Esophagus muscularis mucosa (tissue), 4 donors: ENCODE measurements around the gene TOM1L2. TPM values are rescaled to one million over a fixed set of nuclear protein-coding genes. Genes with fewer than 3 reads are reported as not detected.

Experiments
- DNase-seq: peaks from one replicate; pipeline ENCODE4 v3.0.0-alpha.2; 2017; ENCODE audit errors: extremely low spot score
- H3K27ac ChIP-seq, 4 donors: fragments of 200-600 bp; sonication (generic); replicated peaks in 1 of 4; 1 replicate in 3 of 4; 2 replicates in 1 of 4; pipeline ENCODE4 v1.5.1; 2016 to 2019; ENCODE audit warnings: mild to moderate bottlenecking in 1 of 4
- H3K27me3 ChIP-seq, 4 donors: fragments of 200-600 bp; sonication (generic); one replicate each; pipeline versions ENCODE4 v1.5.1 to v1.6.0; 2016 to 2019
- H3K36me3 ChIP-seq, 4 donors: fragments of 200-600 bp; sonication (generic); one replicate each; pipeline ENCODE4 v1.5.1; 2016 to 2019
- H3K4me1 ChIP-seq, 4 donors: fragments of 200-600 bp; sonication (generic); one replicate each; pipeline ENCODE4 v1.5.1; 2016 to 2019
- H3K4me3 ChIP-seq, 4 donors: fragments of 200-600 bp; sonication (generic); 1 replicate in 2 of 4; 2 replicates in 2 of 4; pipeline ENCODE4 v1.5.1; 2016 to 2019; ENCODE audit warnings: mild to moderate bottlenecking in 4 of 4, moderate library complexity in 1 of 4
- H3K9me3 ChIP-seq, 4 donors: fragments of 200-600 bp; sonication (generic); 1 replicate in 3 of 4; 2 replicates in 1 of 4; pipeline ENCODE4 v1.5.1; 2016 to 2019
- EP300 ChIP-seq: sonication (generic); formaldehyde crosslinking; IDR thresholded peaks from one replicate; pipeline ENCODE4 v1.6.1; 2017; ENCODE audit warnings: antibody characterized with exemption
- POLR2A ChIP-seq: fragments of 450-650 bp; IDR thresholded peaks from one replicate; pipeline ENCODE4 v1.6.1; 2017; ENCODE audit warnings: antibody characterized with exemption, moderate library complexity, mild to moderate bottlenecking, low read depth
- POLR2AphosphoS5 ChIP-seq, 2 donors: sonication (generic); formaldehyde crosslinking; IDR thresholded peaks; one replicate each; pipeline ENCODE4 v1.6.1; 2017; ENCODE audit warnings: antibody characterized with exemption in 2 of 2
- WGBS: methylation state at CpG from one replicate; pipeline ENCODE4 v1.1.5; 2018; 5-methylcytosine and 5-hydroxymethylcytosine counted together
- intact Hi-C: fragments of 100-400 bp; cut with DNase I; formaldehyde crosslinking; loops from one replicate; pipeline ENCODE4 v1.15.1; 2023
- total RNA-seq, 4 donors: library from RNA; depleted of rRNA; stranded (reverse); fragments of >200 nt; gene quantifications; one replicate each; pipeline versions ENCODE4 v1.1.0 to v1.2.1, GENCODE V29; 2016
- TF ChIP-seq, protein P1 (sequence below), 3 experiments: fragments of 200-600 bp in 2 of 3; fragments of 450-650 bp in 1 of 3; sonication (generic) in 2 of 3; IDR thresholded peaks; one replicate each; pipeline ENCODE4 v1.5.1; 2017 to 2019; ENCODE audit warnings: antibody characterized with exemption in 3 of 3, mild to moderate bottlenecking in 2 of 3, moderate library complexity in 1 of 3

The TOM1L2 gene
- total RNA-seq, 4 donors from 2014 or later: 64.4 to 96.9 (median 75.0) TPM

DNA sequence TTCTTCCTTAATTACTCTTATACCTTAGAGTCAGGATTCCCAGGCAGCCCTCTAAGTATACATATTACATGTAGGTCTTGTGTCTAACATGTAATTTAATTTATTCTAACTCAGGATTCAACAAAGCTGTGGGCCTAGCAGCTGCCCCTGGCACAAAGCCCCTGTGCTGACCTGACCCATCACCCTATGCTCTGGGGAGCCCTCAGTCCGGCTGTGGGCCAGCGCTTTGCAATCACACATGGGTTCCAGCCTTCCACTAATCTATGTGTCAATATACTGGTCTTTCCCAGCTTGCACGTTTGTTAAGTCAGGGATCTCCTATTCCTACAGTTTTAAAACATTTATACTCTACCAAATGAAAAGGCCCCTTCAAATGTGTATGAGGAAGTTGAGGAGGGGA lies 72.7 kb downstream of the TOM1L2 start:
- Histone ChIP-seq H3K36me3 (peaks cover 4 to 47% (median 24%) of the 10 kb centered on the region in 4 donors), H3K4me1 (peaks cover 27 to 44% (median 39%) of the 10 kb centered on the region in 4 donors)

DNA sequence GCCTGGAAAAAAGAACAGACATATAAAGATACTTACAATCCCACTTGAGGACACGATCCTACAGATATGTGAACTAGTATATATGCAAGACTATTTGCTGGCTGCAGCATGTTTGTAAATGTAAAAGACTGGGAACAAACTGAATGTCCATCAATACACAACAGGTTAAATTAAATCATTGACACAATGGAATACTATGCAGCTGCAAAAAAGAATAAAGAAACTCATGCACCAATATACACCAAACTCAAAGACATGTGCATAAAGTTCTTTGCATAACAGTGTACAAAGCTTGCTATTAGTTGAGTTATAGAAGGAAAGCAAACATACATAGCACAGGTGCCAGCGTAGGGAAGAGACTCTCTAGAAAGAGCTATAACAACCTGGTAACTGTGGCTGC lies 73.5 kb downstream of the TOM1L2 start:
- Histone ChIP-seq H3K4me3 (no peak overlapping the region), H3K4me1 (peaks cover 27 to 52% (median 42%) of the 10 kb centered on the region in 4 donors), H3K36me3 (peaks cover 4 to 46% (median 25%) of the 10 kb centered on the region in 4 donors), H3K9me3 (no peaks in the 10 kb centered on the region), H3K27ac (no peak overlapping the region), H3K27me3 (no peaks in the 10 kb centered on the region)
- TF ChIP-seq, protein P1, sequence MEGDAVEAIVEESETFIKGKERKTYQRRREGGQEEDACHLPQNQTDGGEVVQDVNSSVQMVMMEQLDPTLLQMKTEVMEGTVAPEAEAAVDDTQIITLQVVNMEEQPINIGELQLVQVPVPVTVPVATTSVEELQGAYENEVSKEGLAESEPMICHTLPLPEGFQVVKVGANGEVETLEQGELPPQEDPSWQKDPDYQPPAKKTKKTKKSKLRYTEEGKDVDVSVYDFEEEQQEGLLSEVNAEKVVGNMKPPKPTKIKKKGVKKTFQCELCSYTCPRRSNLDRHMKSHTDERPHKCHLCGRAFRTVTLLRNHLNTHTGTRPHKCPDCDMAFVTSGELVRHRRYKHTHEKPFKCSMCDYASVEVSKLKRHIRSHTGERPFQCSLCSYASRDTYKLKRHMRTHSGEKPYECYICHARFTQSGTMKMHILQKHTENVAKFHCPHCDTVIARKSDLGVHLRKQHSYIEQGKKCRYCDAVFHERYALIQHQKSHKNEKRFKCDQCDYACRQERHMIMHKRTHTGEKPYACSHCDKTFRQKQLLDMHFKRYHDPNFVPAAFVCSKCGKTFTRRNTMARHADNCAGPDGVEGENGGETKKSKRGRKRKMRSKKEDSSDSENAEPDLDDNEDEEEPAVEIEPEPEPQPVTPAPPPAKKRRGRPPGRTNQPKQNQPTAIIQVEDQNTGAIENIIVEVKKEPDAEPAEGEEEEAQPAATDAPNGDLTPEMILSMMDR (IDR thresholded peaks at IDR 0.05): no peak
- no peak for TF ChIP-seq EP300
- TF ChIP-seq POLR2AphosphoS5 (IDR thresholded peaks at IDR 0.05): no peak
- WGBS: 93% methylated on average over 2 of the region's 2 CpGs
- intact Hi-C loops: loop anchor here (10.0 kb wide), 1 partner anchor 136 kb away; the partner anchor contains the start of genes ATPAF2 and GID4
- DNase-seq: no peak

More for the DNA sequence above, 72.7 kb downstream of the TOM1L2 start:
- DNase-seq: no peak
- TF ChIP-seq POLR2A (no peak), POLR2AphosphoS5 (IDR thresholded peaks at IDR 0.05) (no peak), EP300 (no peak)
- TF ChIP-seq, protein P1 (IDR thresholded peaks at IDR 0.05): no peak
- Histone ChIP-seq H3K27ac (peak overlapping the region in 2 of 4 donors; percentile 2 to 64), H3K4me3 (no peak overlapping the region), H3K27me3 (no peaks in the 10 kb centered on the region), H3K9me3 (no peaks in the 10 kb centered on the region)
- intact Hi-C loops: loop anchor here (10.0 kb wide), 1 partner anchor 135 kb away; the partner anchor contains the start of genes ATPAF2 and GID4
- WGBS: 88% methylated on average over 3 of the region's 3 CpGs

DNA sequence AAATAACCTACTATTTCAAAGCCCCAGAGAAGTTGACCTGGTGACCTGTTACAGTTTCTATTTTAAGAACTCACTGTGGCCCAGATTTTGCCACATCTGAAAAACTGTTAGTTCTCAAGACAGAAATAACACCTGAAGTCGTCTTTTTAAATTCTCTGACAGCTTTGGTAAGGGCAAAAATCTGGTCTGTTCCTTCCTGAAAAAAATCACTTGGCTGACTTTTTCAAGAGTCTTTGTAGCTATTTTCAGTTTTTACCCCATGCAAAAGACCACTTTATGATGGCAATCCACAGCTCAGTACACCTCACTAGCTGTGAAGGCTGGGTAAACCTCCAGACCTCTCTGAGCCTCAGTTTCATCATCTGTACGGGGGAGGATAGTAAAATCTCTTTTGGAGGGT lies 74.8 kb downstream of the TOM1L2 start:
- no peak overlapping the region for H3K4me3 ChIP-seq
- H3K9me3 ChIP-seq: no peaks in the 10 kb centered on the region
- H3K4me1 ChIP-seq: peaks cover 27 to 45% (median 36%) of the 10 kb centered on the region in 4 donors
- no peak for DNase-seq
- no peak overlapping the region for H3K27ac ChIP-seq
- 53% methylated on average over 2 of the region's 2 CpGs for WGBS
- TF ChIP-seq POLR2AphosphoS5 (IDR thresholded peaks at IDR 0.05) (no peak), POLR2A (no peak), EP300 (no peak)
- TF ChIP-seq, protein P1 (IDR thresholded peaks at IDR 0.05): no peak
- H3K27me3 ChIP-seq: no peaks in the 10 kb centered on the region
- H3K36me3 ChIP-seq: peaks cover 13 to 59% (median 36%) of the 10 kb centered on the region in 4 donors
- intact Hi-C loops: loop anchor here (10.0 kb wide), 1 partner anchor 137 kb away; the partner anchor contains the start of genes ATPAF2 and GID4

DNA sequence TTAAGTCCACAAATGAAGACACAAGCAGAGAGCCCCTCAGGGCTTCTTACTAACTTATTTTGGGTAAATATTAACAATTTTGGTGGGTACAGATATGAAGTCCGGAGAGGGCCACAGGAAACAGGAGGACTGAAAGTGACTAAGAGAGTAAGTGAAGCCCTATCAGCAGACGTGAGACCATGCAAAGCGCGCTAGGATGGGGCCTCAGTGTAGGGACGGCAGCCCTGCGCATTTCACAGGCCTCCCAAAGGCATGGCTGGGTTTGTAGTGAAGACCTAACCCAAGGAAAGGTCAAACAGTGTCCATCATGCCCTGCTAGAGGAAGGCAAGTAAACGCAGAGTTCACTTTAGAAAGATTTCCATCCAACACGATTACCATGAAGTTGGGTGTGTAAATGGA lies 75.5 kb downstream of the TOM1L2 start:
- intact Hi-C loops: loop anchor here (10.0 kb wide), 1 partner anchor 138 kb away; the partner anchor contains the start of genes ATPAF2 and GID4
- Histone ChIP-seq H3K4me3 (no peak overlapping the region), H3K27ac (no peak overlapping the region), H3K9me3 (no peaks in the 10 kb centered on the region), H3K4me1 (peaks cover 22 to 40% (median 31%) of the 10 kb centered on the region in 4 donors), H3K27me3 (no peaks in the 10 kb centered on the region), H3K36me3 (peaks cover 13 to 66% (median 38%) of the 10 kb centered on the region in 4 donors)
- DNase-seq: no peak
- 91% methylated on average over 8 of the region's 8 CpGs for WGBS
- TF ChIP-seq, protein P1 (IDR thresholded peaks at IDR 0.05): no peak
- TF ChIP-seq POLR2AphosphoS5 (IDR thresholded peaks at IDR 0.05): no peak
- TF ChIP-seq POLR2A: no peak
- no peak for TF ChIP-seq EP300
